Measurements from ENCODE around the gene KRTAP4-6. TPM values are rescaled to one million over a fixed set of nuclear protein-coding genes. Genes with fewer than 3 reads are reported as not detected.

Gene KRTAP4-6
- total and polyA plus RNA-seq, 3 experiments from 2014 or later: 0.35 TPM; not detected in 2

DNA sequence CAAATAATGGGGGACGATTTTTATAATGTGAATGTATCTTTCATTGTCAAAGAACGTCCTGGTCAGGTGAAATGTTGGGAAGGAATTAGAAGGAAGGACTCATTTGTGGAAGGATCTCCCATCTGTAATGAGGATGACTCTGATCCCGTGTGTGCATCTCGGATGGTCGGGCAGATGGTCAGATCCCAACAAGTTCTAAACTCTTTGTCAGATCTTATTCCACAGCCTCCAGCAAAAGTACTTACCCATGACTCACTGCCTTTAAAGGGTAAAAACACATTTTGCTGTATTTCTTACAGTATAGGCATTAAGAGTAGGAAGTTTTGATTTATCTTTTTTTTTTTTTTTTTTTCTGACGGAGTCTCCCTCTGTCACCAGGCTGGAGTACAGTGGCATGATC is 41.9 kb downstream of the KRTAP4-6 start:
- no peak overlapping the region for H3K4me3 Mint-ChIP-seq
- CTCF ChIA-PET: no interaction called here
- no peak overlapping the region for H3K27ac ChIP-seq (ENCODE audit: low read depth, low read length)
- no peaks in the 10 kb centered on the region for H3K9me3 ChIP-seq (ENCODE audit: low read length)
- H3K4me1 Mint-ChIP-seq: peaks cover 0 to 7% (median 6%) of the 10 kb centered on the region in 3 donors
- H3K9me3 Mint-ChIP-seq: no peaks in the 10 kb centered on the region
- peaks cover 22 to 55% of the 10 kb centered on the region in 2 donors for H3K27me3 Mint-ChIP-seq
- H3K4me3 ChIP-seq (ENCODE audit: low read length): no peak overlapping the region
- H3K27me3 ChIP-seq (ENCODE audit: insufficient read depth, low read length, poor library complexity, severe bottlenecking): peaks cover 3% of the 10 kb centered on the region
- H3K27ac Mint-ChIP-seq: peak overlapping the region in 1 of 8 donors; percentile 23
- POLR2A ChIA-PET: no interaction called here
- H3K4me1 ChIP-seq (ENCODE audit: insufficient read depth, low read length): no peaks in the 10 kb centered on the region
- no peak for DNase-seq
- H3K36me3 ChIP-seq (ENCODE audit: insufficient read depth, low read length): no peaks in the 10 kb centered on the region
- peaks cover 0 to 5% (median 0%) of the 10 kb centered on the region in 3 donors for H3K36me3 Mint-ChIP-seq

DNA sequence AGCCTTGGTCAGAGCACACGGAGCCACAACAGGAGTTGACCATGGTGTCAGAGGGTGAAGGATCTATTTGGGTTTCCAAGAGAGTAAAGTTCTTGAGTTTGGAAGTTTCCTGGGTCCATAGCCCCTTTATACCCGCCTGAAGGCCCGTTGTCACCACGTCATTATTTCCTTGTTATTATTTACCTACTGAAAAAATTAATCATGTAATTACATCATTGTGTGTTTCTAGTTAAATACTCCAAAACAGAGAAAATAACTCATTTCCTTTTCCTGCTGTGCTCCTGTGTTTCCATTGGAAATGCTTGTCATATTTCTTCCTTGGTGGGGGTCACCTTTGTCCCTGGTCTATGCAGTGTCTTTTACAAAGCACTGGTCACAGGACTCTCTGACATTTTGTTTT is 42.3 kb downstream of the KRTAP4-6 start, which contains the start of gene KRTAP4-8:
Gene KRTAP4-8, minus strand, starts transcription at position 101 of the 400 bp plus-strand sequence. Its CDS starts 58 bp downstream, at position 43.
- no peaks in the 10 kb centered on the region for H3K36me3 ChIP-seq (ENCODE audit: insufficient read depth, low read length)
- H3K4me1 Mint-ChIP-seq: peaks cover 0 to 7% (median 6%) of the 10 kb centered on the region in 3 donors
- H3K9me3 Mint-ChIP-seq: peaks cover 0 to 2% (median 0%) of the 10 kb centered on the region in 5 donors
- H3K9me3 ChIP-seq (ENCODE audit: low read length): no peaks in the 10 kb centered on the region
- ChIA-PET CTCF (no interaction called here), POLR2A (no interaction called here)
- H3K27ac Mint-ChIP-seq: peak within 1 kb of the TSS in 1 of 8 donors; percentile 23
- DNase-seq: no peak
- H3K4me1 ChIP-seq (ENCODE audit: insufficient read depth, low read length): no peaks in the 10 kb centered on the region
- no peak within 1 kb of the TSS for H3K4me3 Mint-ChIP-seq
- peaks cover 0 to 5% (median 0%) of the 10 kb centered on the region in 3 donors for H3K36me3 Mint-ChIP-seq
- no peak within 1 kb of the TSS for H3K4me3 ChIP-seq (ENCODE audit: low read length)
- no peak within 1 kb of the TSS for H3K27ac ChIP-seq (ENCODE audit: low read depth, low read length)
- H3K27me3 Mint-ChIP-seq: peaks cover 23 to 55% of the 10 kb centered on the region in 2 donors
- H3K27me3 ChIP-seq (ENCODE audit: insufficient read depth, low read length, poor library complexity, severe bottlenecking): peaks cover 3% of the 10 kb centered on the region

DNA sequence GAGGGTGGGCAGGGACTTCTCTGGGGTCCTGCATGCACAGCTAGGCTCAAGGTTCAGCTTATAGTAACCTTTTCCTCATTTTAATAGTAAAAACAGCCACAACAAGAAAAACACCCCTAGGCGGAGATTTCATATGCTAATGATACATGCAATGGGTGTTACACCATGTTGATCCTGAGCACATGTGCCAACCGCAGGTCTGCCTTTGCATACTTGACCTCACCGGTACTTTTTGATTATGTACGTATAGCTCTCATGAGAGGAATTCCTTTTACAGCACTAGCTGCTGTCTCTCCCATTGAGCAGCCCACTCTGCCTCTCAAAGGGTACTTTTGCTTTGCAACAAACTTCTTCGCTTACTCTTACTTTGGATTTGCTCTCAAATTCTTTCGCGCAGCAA is 44.3 kb downstream of the KRTAP4-6 start:
- Histone ChIP-seq H3K4me1 (ENCODE audit: insufficient read depth, low read length) (no peaks in the 10 kb centered on the region), H3K4me3 (ENCODE audit: low read length) (no peak overlapping the region), H3K36me3 (ENCODE audit: insufficient read depth, low read length) (no peaks in the 10 kb centered on the region), H3K27me3 (ENCODE audit: insufficient read depth, low read length, poor library complexity, severe bottlenecking) (peaks cover 3% of the 10 kb centered on the region), H3K9me3 (ENCODE audit: low read length) (no peaks in the 10 kb centered on the region), H3K27ac (ENCODE audit: low read depth, low read length) (no peak overlapping the region)
- H3K27me3 Mint-ChIP-seq: peaks cover 24 to 55% of the 10 kb centered on the region in 2 donors
- DNase-seq: no peak
- H3K27ac Mint-ChIP-seq: no peak overlapping the region
- CTCF ChIA-PET: no interaction called here
- POLR2A ChIA-PET: no interaction called here
- H3K4me1 Mint-ChIP-seq: peaks cover 0 to 7% (median 6%) of the 10 kb centered on the region in 3 donors
- H3K36me3 Mint-ChIP-seq: peaks cover 0 to 5% (median 0%) of the 10 kb centered on the region in 3 donors
- no peak overlapping the region for H3K4me3 Mint-ChIP-seq
- peaks cover 0 to 7% (median 0%) of the 10 kb centered on the region in 5 donors for H3K9me3 Mint-ChIP-seq

Other genes starting within 250 kb of the KRTAP4-6 start
Only the 30 nearest of the 39 such genes appear.
- not detected for gene KRTAP3-3, start 146.4 kb downstream of the KRTAP4-6 start, total RNA-seq
- gene KRTAP3-3, start 146.4 kb downstream of the KRTAP4-6 start, polyA plus RNA-seq: not detected
- not detected for gene KRTAP3-2, start 140.6 kb downstream of the KRTAP4-6 start, total RNA-seq
- not detected for gene KRTAP3-2, start 140.6 kb downstream of the KRTAP4-6 start, polyA plus RNA-seq
- gene KRTAP3-1, start 131.4 kb downstream of the KRTAP4-6 start, total RNA-seq: not detected
- not detected for gene KRTAP3-1, start 131.4 kb downstream of the KRTAP4-6 start, polyA plus RNA-seq
- gene KRTAP1-5, start 113.3 kb downstream of the KRTAP4-6 start, total RNA-seq: not detected
- not detected for gene KRTAP1-5, start 113.3 kb downstream of the KRTAP4-6 start, polyA plus RNA-seq
- not detected for gene KRTAP1-4, start 110.3 kb downstream of the KRTAP4-6 start, total RNA-seq
- gene KRTAP1-4, start 110.3 kb downstream of the KRTAP4-6 start, polyA plus RNA-seq: not detected
- gene KRTAP1-3, start 105.7 kb downstream of the KRTAP4-6 start, total RNA-seq: not detected
- not detected for gene KRTAP1-3, start 105.7 kb downstream of the KRTAP4-6 start, polyA plus RNA-seq
- not detected for gene KRTAP1-1, start 99.1 kb downstream of the KRTAP4-6 start, total RNA-seq
- not detected for gene KRTAP1-1, start 99.1 kb downstream of the KRTAP4-6 start, polyA plus RNA-seq
- gene KRTAP2-1, start 93.2 kb downstream of the KRTAP4-6 start, total RNA-seq: not detected
- gene KRTAP2-1, start 93.2 kb downstream of the KRTAP4-6 start, polyA plus RNA-seq: not detected
- gene KRTAP2-2, start 85.3 kb downstream of the KRTAP4-6 start, total RNA-seq: not detected
- not detected for gene KRTAP2-2, start 85.3 kb downstream of the KRTAP4-6 start, polyA plus RNA-seq
- gene KRTAP2-3, start 80.4 kb downstream of the KRTAP4-6 start, total RNA-seq: not detected
- not detected for gene KRTAP2-3, start 80.4 kb downstream of the KRTAP4-6 start, polyA plus RNA-seq
- gene KRTAP2-4, start 74.7 kb downstream of the KRTAP4-6 start, total RNA-seq: not detected
- not detected for gene KRTAP2-4, start 74.7 kb downstream of the KRTAP4-6 start, polyA plus RNA-seq
- not detected for gene KRTAP4-7, start 56.4 kb downstream of the KRTAP4-6 start, total RNA-seq
- not detected for gene KRTAP4-7, start 56.4 kb downstream of the KRTAP4-6 start, polyA plus RNA-seq
- not detected for gene KRTAP4-8, start 42.4 kb downstream of the KRTAP4-6 start, total RNA-seq
- gene KRTAP4-8, start 42.4 kb downstream of the KRTAP4-6 start, polyA plus RNA-seq: not detected
- gene KRTAP4-16, start 38.3 kb downstream of the KRTAP4-6 start, total RNA-seq: not detected
- gene KRTAP4-16, start 38.3 kb downstream of the KRTAP4-6 start, polyA plus RNA-seq: not detected
- gene KRTAP4-9, start 35.2 kb downstream of the KRTAP4-6 start, total RNA-seq: not detected
- gene KRTAP4-9, start 35.2 kb downstream of the KRTAP4-6 start, polyA plus RNA-seq: not detected
- not detected for gene KRTAP4-11, start 22.2 kb downstream of the KRTAP4-6 start, total RNA-seq
- gene KRTAP4-11, start 22.2 kb downstream of the KRTAP4-6 start, polyA plus RNA-seq: not detected
- not detected for gene KRTAP4-12, start 16.4 kb downstream of the KRTAP4-6 start, total RNA-seq
- gene KRTAP4-12, start 16.4 kb downstream of the KRTAP4-6 start, polyA plus RNA-seq: not detected
- not detected for gene KRTAP4-5, start 9.3 kb upstream of the KRTAP4-6 start, total RNA-seq
- gene KRTAP4-5, start 9.3 kb upstream of the KRTAP4-6 start, polyA plus RNA-seq: not detected
- not detected for gene KRTAP4-4, start 20.2 kb upstream of the KRTAP4-6 start, total RNA-seq
- not detected for gene KRTAP4-4, start 20.2 kb upstream of the KRTAP4-6 start, polyA plus RNA-seq
- gene KRTAP4-3, start 27.7 kb upstream of the KRTAP4-6 start, total RNA-seq: not detected
- not detected for gene KRTAP4-3, start 27.7 kb upstream of the KRTAP4-6 start, polyA plus RNA-seq
- gene KRTAP4-2, start 37.7 kb upstream of the KRTAP4-6 start, total RNA-seq: not detected
- not detected for gene KRTAP4-2, start 37.7 kb upstream of the KRTAP4-6 start, polyA plus RNA-seq
- not detected for gene KRTAP4-1, start 44.4 kb upstream of the KRTAP4-6 start, total RNA-seq
- not detected for gene KRTAP4-1, start 44.4 kb upstream of the KRTAP4-6 start, polyA plus RNA-seq
- gene KRTAP9-1, start 49.3 kb upstream of the KRTAP4-6 start, total RNA-seq: not detected
- not detected for gene KRTAP9-1, start 49.3 kb upstream of the KRTAP4-6 start, polyA plus RNA-seq
- gene KRTAP9-2, start 86.1 kb upstream of the KRTAP4-6 start, total RNA-seq: not detected
- gene KRTAP9-2, start 86.1 kb upstream of the KRTAP4-6 start, polyA plus RNA-seq: not detected
- not detected for gene KRTAP9-3, start 91.9 kb upstream of the KRTAP4-6 start, total RNA-seq
- not detected for gene KRTAP9-3, start 91.9 kb upstream of the KRTAP4-6 start, polyA plus RNA-seq
- not detected for gene KRTAP9-8, start 97.5 kb upstream of the KRTAP4-6 start, total RNA-seq
- gene KRTAP9-8, start 97.5 kb upstream of the KRTAP4-6 start, polyA plus RNA-seq: not detected
- not detected for gene KRTAP9-4, start 109.1 kb upstream of the KRTAP4-6 start, total RNA-seq
- gene KRTAP9-4, start 109.1 kb upstream of the KRTAP4-6 start, polyA plus RNA-seq: not detected
- gene KRTAP9-9, start 114.8 kb upstream of the KRTAP4-6 start, total RNA-seq: not detected
- gene KRTAP9-9, start 114.8 kb upstream of the KRTAP4-6 start, polyA plus RNA-seq: not detected
- not detected for gene KRTAP9-6, start 124.8 kb upstream of the KRTAP4-6 start, total RNA-seq
- not detected for gene KRTAP9-6, start 124.8 kb upstream of the KRTAP4-6 start, polyA plus RNA-seq
- gene KRTAP9-7, start 135.2 kb upstream of the KRTAP4-6 start, total RNA-seq: not detected
- not detected for gene KRTAP9-7, start 135.2 kb upstream of the KRTAP4-6 start, polyA plus RNA-seq